Activated gamma-delta T cell treated with anti-CD3 and anti-CD28 coated beads, Interleukin-2, amount 50 U/mL, for 16 hours (primary cell): ENCODE data around the gene DCANP1.
A peak's percentile ranks its signal among the peaks of the same experiment; 100 is the strongest.

ENCODE experiments used
- DNase-seq: peaks from one replicate; pipeline ENCODE4 v3.0.0-alpha.2; 2020; ENCODE audit warnings: low read depth

The DCANP1 gene

DNA sequence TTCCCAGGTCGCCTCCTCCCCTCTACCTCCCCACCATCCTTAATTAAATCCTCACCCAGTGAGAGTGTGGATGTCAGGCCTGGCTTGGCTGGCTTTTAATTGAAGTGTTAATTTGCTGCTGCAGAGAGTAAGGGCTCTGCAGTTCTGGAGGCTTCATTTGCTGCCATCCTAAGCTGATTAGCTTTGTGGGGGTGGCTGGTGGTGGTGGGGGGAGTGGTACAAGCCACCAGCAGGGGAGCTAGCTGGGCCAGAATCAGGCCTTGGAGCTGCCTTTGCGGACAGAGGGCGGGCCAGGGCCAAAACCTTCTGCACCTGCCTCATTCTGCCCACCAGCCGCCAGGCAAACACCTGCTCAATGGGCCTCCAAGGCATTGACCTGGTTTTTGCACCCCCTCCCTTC is 31.8 kb upstream of the DCANP1 start:
- no peak for DNase-seq

DNA sequence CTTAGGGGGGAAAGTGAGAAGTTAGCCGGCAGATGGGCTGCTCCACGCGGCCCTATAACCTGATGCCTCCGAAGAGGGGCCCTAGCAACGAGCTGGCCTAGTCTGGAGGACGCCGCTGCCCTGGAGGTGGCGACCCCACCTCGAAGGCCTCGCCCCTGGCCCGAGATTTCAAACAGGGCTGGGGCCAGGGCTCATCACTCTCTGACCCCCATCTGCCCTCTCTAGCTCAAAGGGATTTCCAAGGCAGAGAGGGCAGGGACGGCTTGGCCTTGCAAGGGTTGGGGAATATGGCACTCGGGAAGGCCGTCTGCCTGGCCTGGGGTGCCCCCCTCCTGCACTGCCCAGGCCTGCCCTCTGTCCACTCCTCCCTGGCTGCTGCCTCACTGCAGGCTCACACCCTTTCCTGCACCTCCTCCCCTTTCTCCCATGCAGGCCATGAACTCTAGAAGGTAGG is 30.5 kb upstream of the DCANP1 start:
- DNase-seq, result no peak

DNA sequence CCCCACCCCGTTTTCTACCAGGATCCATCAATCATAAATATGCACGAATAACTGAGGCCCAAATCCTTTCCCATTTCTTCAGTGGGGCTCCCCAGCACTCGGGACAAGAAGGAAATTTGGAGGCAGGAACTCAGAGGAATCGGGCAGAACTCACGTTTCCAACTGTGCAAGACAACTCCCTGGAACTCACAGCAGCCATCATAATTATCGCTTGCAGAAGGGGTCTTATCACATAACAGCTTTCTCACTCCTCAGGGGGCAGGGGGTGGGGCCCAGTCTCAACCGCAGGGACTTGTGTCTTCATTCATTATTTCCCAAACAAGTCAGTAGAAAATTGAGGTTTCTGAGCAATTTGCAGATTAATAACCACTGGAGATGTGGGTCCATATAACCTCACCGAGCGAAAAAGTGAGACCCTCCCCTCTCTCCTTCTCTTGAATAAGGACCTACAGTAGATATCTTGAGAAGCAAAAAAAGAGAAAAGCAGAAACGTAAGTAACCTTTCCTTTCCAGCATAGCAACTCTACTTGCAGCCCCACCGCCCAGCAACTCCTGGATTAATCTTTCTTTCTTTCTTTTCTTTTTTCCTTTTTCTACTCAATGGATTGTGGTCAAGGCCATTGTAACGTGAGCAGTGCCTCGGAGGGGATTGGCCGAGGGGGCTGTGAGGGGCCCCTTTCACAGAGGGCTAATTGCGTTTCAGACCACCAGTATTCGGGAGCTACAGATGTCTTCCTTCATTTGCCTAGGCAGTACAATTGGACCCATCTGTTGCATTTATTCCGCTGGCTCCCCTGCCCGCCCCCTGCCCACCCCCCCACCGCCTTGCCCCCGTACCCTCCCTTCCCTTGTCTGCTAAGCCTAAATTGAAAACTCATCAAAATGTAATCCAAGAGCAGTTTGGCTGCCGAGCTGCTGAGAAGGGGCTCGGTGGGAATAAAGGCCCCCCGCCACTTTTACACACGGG is 29.8 kb upstream of the DCANP1 start:
- no peak for DNase-seq

DNA sequence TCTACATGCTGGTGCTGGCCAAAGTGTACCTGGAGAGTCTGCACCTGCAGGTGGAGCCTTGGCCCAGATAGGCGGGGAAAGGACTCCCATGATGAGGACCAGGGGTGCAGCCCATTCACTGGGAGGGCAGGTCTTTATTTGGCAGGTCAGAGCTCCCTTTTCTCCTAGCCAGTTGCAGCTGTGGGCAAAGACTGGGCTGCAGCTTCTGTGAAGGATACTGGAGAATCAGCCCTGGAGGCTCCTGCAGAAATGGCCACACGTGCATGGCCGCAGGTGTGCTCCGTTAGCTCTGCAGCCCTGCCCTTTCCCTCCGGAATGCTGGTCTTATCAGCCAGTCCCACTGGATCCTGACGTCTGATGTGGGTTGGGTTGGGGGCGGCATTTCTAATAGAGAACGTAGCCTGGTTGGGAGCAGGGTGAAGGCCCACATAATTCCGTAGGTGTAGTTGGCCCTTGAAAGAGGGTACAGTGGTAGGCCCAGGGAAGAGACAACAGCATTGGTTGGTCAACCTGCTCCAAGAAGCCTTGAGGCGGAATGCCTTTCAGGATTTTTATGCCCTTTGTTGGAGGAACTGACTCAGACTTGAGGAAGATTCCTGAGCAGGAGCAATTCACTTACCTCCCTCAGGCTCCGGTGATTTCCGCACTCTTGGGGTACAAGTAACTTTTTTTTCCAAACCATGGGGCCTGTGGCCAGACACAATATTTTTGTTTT is 27.0 kb upstream of the DCANP1 start:
- no peak for DNase-seq

DNA sequence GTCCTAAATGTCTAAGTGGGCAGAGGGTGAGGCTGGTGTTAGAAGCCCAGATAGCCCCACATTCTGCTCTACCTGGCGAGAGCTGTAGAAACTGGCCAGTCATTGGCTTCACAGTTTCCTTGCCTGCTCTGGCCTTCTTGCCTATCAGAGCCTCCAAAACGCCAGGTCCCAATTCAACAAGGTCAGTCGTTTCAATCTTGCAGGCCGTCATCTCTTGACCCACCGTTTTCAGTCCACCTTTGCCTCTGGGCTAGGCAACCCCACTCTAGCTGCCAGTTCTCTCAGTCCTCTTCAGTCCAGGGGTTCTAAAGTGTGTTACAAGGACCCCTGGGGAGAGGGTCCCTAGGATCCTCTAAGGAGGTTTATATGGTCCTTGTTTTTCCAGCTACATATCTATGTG is 25.0 kb upstream of the DCANP1 start:
- DNase-seq, result no peak

DNA sequence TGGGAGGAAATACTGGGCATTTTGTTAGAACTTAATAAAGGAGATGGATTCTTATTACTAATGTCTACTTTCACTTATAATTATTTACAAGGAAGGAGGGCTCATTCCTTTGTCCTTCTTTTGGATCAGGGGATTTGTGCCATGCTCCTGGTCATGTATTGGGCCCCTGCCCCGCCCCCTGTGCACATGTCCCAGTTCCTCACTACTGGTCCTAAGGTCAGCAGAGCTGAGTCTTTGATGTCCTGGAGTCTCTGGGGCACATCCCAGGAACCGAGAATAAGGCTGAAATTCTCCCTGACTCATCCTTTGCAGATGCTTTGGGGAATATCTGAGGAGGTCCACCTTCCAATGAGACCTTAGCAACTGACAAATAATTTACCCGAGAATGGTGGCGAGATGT is 24.6 kb upstream of the DCANP1 start:
- no peak for DNase-seq

DNA sequence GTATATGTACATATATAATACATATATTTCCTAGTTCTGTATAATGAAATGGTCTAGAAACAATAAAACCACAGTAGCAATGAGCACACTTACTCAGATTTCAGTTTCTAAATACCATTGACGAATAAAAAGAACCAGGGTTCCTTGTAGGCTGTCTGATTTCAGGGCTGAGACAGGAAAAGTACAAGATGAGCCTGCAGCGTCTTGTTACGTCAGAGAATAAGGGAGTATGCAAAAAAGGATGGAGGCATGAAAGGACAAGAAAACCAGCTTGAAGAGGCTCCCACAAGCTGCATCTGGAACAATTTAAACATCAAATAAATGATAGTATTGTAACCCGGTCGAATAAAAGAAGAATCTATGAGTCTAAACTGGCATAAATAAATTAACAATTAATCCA is 22.8 kb upstream of the DCANP1 start:
- DNase-seq, result no peak

DNA sequence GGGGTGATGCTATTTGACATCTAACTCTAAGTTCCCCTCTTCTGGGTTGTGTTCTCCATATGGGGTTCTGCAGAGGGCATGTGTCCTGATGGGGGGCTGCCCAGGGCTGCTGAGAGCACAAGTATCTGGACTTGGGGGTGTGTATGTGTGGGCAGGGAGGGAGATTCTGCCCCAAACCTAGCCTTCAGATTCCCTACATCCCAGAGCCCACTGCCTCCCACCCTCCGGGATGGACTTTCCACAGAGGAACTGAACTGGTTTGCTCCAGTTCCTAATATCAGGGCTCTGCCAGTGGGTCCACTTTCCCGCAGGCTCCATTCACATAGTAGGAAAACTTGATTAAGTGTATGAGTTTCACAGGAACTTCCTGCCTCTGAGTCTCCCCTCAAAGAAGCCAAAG is 21.4 kb upstream of the DCANP1 start:
- DNase-seq, result no peak

DNA sequence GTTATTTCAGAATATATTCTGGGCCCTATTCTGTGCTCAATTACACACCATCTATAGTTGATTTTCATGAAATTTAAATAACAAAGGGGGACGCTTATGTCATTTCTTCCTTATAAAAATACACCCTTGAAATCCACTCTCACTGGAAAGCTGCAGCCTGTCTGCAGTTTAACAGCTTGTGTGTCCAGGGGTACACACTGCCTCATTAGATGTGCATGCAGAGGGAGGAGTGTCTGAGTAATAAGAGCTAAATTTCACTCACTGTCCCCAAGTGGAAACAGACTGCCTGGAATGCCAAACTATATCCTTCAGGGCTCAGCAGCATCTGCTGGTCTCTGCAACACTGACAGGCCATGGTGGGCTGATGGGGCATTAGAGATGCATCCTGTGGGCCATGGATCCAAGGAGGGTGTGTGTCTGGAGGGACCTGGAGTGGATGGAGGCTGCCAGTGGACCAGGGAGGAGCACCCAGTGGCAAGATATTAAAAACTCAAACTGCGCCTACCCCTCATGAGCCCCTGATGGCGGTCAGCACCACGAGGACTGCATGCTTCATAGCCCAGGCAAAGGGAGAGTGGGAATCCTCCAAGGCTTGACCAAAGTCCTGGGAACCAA is 20.8 kb upstream of the DCANP1 start:
- no peak for DNase-seq

DNA sequence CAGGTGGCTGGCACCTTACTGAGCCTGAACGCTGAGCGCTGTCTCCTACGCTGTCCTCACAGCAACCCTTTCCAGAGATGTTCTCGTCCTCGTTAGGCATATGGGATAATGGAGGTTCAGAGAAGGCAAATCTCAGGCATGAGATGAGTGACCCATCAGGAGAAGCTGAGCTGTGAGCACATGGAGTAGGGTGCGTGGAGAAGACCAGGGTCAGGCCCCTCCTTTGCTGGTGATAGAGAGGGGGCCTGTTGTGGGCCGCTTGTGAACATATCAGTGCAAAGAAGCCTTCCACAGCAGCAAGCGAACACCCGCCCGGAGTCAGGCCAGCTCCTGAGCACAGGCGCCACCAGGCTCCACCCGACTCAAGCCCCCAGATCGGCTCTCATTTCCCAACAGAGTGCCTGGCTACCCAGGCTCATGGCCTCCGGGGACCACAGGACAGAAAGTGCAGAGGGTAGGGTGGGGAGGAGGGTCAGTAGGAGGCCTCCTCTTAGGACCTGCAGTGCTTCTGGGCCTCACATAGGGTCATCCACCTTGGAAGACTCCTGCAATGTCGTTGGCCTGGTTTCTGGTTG is 20.0 kb upstream of the DCANP1 start:
- no peak for DNase-seq

DNA sequence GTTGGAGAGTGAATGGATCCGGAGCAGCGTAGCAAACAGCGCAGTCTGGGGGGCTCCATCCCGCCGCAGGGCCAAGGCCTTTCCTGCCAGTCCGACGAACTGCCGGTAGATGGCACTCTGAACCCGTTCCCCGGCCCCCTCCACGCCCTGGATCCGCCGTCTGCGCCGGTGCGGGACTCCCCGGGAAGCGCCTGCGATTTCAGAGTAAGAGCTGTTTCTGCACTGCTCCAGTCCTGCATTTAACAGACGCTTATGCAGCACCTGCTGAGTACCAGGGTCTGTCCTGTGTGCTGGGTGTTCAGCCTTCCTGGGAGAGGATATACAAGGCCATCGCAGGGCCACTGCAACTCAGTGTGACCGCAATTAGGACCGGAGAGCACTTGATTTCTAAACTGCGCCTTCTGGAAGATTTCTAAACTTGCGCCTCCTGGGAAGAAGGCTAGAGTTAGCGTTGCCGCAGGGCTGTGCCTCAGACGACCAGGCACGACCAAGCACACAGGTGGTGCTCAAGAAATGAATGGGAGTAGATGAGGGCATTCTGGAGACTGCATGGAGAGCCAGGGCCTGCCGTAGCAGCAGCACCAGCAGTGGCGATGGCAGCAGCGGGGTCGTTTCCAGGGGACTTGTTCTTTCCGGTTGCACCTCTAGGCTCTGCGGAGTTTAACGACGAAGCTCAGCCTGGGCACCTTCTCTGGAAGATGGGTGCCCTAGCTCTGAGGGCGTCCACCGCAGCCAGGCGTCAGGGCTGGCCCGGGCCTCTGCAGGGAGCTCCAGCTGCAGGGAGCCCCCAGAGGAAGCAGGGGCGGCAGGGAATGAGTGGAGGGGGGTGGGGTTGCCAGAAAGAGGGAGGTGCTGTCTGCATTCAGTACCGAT is 19.3 kb upstream of the DCANP1 start:
- peak; percentile 39 for DNase-seq

DNA sequence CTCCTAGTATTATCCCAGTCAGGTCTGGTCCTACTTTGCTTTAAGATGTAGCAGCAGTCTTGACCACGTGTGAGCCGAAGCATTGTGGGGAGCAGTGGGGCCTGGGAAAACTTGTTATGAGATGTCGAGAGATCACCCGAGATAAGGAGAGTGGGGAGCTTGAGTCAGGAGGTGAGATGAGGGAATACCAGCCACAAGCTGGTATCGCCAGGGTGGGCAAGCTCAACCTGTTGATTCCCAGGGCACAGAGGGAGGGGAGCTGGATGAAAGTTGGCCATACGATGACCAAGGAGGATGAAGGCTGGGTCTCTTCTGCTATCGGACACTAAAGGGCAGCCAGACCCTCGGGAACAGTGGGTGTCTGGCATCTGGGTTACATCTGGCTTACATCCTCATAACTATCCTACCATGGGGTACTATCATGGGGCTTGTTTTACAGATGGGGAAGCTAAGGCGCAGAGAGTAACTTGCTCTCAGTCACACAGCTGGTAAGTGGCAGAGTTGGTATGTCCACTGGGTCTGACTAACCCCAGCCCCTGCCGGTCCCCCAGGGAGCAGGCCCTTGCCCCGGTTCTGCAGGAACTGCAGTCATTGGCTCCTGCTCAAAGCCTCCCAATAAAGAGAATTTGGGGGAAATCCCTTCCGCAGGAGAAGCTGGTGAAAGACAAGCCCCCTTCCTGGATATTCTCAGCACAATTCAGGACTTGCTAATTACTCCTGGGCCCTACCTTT is 18.4 kb upstream of the DCANP1 start:
- no peak for DNase-seq

DNA sequence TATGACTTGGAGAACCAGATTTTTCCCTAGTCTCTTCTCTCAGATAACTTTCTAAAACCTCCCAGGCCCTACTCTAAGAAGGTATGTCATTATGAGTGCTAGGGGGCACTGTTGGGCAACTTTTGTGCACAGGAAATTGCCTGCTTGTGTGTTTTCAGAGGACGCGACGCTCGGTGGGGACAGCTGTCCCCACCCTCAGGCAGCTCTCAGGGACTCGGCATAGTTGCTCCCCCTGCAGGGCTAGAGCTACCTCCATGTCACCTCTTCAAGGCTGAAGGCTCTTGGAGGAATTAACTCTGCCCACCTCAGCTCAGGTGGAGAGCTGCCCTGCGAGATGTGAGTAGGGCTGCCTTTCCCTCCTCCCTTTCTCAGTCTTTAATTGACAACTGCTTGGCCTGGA is 15.2 kb upstream of the DCANP1 start:
- DNase-seq, result no peak

DNA sequence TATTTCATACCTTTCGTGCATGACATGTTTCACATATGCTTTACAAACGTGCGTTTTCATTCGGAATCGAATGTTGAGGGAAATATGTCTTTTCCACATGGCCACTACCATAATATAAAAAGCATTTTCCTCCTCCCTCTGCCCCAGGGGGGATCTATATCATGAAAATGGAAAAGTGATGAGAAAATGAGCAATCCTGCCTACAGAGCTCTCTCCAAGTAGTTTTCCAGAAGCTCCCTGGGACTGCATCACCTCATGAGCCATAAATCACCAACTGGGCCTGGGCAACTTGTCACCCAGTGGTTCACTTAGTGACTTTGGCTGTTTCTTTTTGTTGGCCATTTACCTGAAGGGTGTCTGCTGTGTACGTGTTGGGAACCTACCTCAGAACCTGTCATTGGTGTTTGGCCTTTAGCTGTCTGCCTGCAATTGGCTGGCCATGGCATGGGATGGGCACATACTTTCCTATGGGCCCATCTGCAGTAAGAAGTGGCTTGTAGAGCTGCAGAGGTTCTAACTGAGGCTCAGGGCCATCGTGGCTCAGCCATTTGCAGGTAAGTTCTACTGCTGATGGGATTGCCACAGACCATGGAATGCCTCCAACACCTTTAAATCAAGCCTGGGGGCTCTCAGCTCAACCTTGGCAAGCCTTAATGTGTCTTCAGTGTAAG is 14.5 kb upstream of the DCANP1 start:
- DNase-seq, result no peak

DNA sequence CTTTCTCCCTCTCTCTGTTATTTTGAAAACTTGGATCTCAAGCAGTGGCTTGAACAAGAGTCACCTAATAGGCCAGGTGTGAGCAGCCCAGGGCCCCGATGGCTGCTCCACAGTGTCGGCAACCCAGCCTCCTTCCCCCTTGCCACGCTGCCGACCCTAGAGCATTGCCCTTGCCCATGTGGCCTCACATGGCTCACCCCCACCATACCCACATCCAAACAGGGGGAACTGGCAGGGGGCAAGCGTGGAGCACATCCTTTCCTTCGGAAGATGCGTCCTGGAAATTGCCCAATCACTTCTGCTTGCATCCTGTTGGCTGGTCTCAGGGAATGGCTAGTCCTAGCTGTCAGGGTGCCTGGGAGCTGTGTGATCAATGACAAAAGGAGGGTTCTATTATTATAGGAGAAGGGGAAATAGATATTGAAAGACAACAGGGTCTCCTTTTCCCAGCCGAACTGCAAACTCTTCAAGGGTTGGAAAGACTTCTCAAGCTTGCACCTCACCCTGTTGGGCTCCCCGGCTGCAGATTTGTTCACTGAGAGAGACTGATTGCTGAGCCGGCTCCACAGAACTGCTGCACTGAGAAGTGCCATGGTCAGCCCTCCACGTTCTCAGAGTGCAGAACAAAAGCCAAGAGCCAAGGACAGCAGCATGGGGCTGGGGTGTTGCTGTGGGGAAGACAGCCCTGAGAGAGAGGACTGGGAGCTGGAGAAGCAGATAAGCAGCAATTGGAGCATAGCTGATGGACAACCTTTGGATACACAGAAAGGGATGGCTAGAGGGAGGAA is 13.3 kb upstream of the DCANP1 start:
- DNase-seq, result no peak

DNA sequence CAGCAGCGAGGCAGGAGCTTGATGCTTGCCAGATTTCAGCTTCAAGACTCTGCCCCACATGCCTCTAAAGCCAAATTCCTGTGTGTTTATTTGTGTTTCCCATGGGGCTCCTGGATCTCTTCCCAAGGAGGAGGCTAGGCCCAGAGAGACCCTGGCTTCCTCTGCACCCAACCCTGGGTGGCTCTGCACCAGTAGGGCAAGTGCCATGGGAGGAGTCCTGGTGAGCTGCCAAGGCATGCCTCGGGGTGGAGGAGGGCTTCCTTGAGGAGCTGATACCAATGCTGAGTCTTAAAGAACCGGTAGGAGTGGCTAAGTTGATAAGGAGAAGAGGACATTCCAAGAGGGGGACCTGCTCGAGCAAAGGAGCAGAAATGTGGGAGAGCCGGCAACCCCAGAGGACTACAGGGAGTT is 11.8 kb upstream of the DCANP1 start:
- no peak for DNase-seq

DNA sequence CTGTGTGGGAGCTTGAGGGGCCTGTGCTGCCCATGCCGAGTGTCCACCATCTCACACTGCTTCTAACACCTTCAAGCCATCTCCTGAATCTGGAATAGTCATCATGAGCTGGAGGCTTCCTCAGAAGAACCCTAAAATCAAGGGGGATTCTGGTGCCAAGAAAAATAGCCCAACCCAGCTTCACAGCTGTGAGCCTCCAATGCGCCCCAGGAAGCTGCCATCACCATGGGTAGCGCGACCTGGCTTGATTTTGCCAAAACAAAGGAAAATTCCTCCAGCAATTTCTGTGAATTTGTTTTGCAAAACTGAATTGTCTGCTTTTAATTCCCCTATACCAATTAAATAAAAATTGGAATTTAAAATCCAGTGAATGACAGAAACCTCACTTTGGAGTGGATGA is 11.2 kb upstream of the DCANP1 start:
- DNase-seq, result no peak

DNA sequence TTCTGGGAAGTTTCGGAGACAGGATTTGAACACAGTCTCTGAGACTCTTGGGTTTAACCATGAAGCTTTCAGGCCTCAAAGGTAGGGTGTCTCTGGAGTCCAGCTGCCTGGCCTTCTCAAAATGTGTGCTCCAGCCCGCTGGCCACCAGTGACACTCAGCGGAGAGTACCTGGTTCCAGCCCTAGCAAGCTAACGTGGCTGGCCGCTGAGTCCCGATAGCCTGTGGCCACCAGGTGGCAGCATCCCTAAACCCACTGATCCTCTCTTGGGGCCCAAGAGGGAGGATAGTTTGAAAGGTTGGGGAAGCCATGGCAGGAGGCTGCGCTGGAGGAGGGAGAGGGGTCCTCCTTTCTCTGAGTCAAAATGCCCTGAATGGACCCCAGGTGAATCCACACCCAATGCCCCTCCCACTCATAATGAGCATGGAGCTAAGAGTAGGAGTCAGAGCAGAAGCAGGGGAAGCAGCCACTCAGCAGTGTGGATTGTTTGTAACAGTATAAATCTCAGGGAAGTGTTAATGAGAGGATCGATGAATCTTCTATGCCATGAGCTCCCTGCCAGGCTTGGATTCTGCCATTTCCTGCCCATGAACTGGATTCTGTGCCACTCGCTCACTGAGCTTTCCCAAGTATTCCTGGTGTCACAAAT is 10.4 kb upstream of the DCANP1 start:
- DNase-seq, result peak; percentile 35
